Measurements from ENCODE around the gene PER1. TPM values are rescaled to one million over a fixed set of nuclear protein-coding genes. Genes with fewer than 3 reads are reported as not detected.

The PER1 gene
- total RNA-seq, 4 donors from 2014 or later: 20.0 to 396 (median 163) TPM

GRCh38 chr17:8153957-8154607 lies 1.9 kb upstream of the PER1 start:
- no peaks in the 10 kb centered on the region for H3K27me3 ChIP-seq
- H3K36me3 ChIP-seq: no peaks in the 10 kb centered on the region
- intact Hi-C loops (cut with DNase I; ENCODE audit: low total_unique reads): no loop called here
- H3K27ac ChIP-seq: peak overlapping the region; percentile 100
- peaks cover 7 to 21% of the 10 kb centered on the region in 2 donors for H3K4me1 ChIP-seq
- H3K4me3 ChIP-seq: peak overlapping the region; percentile 89 to 93
- DNase-seq: peak; percentile 100
- TF ChIP-seq POLR2A (IDR thresholded peaks at IDR 0.05): peak; percentile 90 to 91
- TF ChIP-seq CTCF (IDR thresholded peaks at IDR 0.05): peak in 1 of 4 experiments; percentile 13
- H3K9me3 ChIP-seq: no peaks in the 10 kb centered on the region

GRCh38 chr17:8153525-8153956 lies 1.3 kb upstream of the PER1 start:
- Histone ChIP-seq H3K27ac (peak overlapping the region; percentile 100), H3K4me1 (peaks cover 7 to 21% of the 10 kb centered on the region in 2 donors), H3K27me3 (no peaks in the 10 kb centered on the region), H3K9me3 (no peaks in the 10 kb centered on the region), H3K36me3 (no peaks in the 10 kb centered on the region), H3K4me3 (peak overlapping the region; percentile 74 to 93)
- DNase-seq: peak; percentile 90 to 96
- TF ChIP-seq CTCF (IDR thresholded peaks at IDR 0.05) (no peak), POLR2A (IDR thresholded peaks at IDR 0.05) (peak; percentile 63 to 64)
- intact Hi-C loops (cut with DNase I; ENCODE audit: low total_unique reads): no loop called here

- peak overlapping the region; percentile 100 for H3K27ac ChIP-seq
- DNase-seq: peak in 1 of 2 donors; percentile 49
- intact Hi-C loops (cut with DNase I; ENCODE audit: low total_unique reads): no loop called here
- H3K27me3 ChIP-seq: no peaks in the 10 kb centered on the region
- peaks cover 7 to 21% of the 10 kb centered on the region in 2 donors for H3K4me1 ChIP-seq
- no peaks in the 10 kb centered on the region for H3K36me3 ChIP-seq
- H3K4me3 ChIP-seq: peak overlapping the region; percentile 74 to 93
- H3K9me3 ChIP-seq: no peaks in the 10 kb centered on the region
- no peak for TF ChIP-seq POLR2A (IDR thresholded peaks at IDR 0.05)
- TF ChIP-seq CTCF (IDR thresholded peaks at IDR 0.05): no peak
These were observed 837 bp upstream of the PER1 start for GRCh38 chr17:8153031-8153451.

- peak overlapping the region; percentile 72 to 74 for H3K4me3 ChIP-seq
- peak; percentile 93 to 96 for DNase-seq
- H3K27me3 ChIP-seq: no peaks in the 10 kb centered on the region
- no peaks in the 10 kb centered on the region for H3K36me3 ChIP-seq
- intact Hi-C loops (cut with DNase I; ENCODE audit: low total_unique reads): no loop called here
- no peaks in the 10 kb centered on the region for H3K9me3 ChIP-seq
- peak overlapping the region; percentile 100 for H3K27ac ChIP-seq
- TF ChIP-seq CTCF (IDR thresholded peaks at IDR 0.05) (peak in 1 of 4 experiments; percentile 15), POLR2A (IDR thresholded peaks at IDR 0.05) (peak in 1 of 2 donors; percentile 35)
- H3K4me1 ChIP-seq: peaks cover 7 to 21% of the 10 kb centered on the region in 2 donors
These were observed 528 bp downstream of the PER1 start for GRCh38 chr17:8151641-8152111.

- Histone ChIP-seq H3K9me3 (no peaks in the 10 kb centered on the region), H3K27me3 (no peaks in the 10 kb centered on the region), H3K27ac (peak overlapping the region; percentile 100), H3K36me3 (no peaks in the 10 kb centered on the region), H3K4me1 (peaks cover 7 to 21% of the 10 kb centered on the region in 2 donors), H3K4me3 (peak overlapping the region; percentile 72 to 74)
- peak; percentile 91 to 94 for DNase-seq
- peak; percentile 69 to 78 for TF ChIP-seq POLR2A (IDR thresholded peaks at IDR 0.05)
- peak in 2 of 4 experiments; percentile 5 to 36 for TF ChIP-seq CTCF (IDR thresholded peaks at IDR 0.05)
- intact Hi-C loops (cut with DNase I; ENCODE audit: low total_unique reads): no loop called here
These were observed 1.0 kb downstream of the PER1 start for GRCh38 chr17:8151120-8151640.
